Liver (tissue), 9 donors: Measurements from ENCODE around the gene PCYT1B. TPM values are rescaled to one million over a fixed set of nuclear protein-coding genes. Genes with fewer than 3 reads are reported as not detected.

Source experiments
- DNase-seq: peaks from one replicate; pipeline ENCODE4 v3.0.0-alpha.2; 2017; ENCODE audit warnings: low spot score
- H3K27ac ChIP-seq, 2 donors: one replicate each; pipeline ENCODE4 v1.7.0; 2013; ENCODE audit warnings: inconsistent platforms in 2 of 2, low read length in 2 of 2, control low read depth in 1 of 2, low read depth in 1 of 2, mild to moderate bottlenecking in 1 of 2
- H3K27me3 ChIP-seq, 4 donors: one replicate each; pipeline versions ENCODE4 v1.6.1 to v1.7.0; 2013; ENCODE audit warnings: low read length in 3 of 4, inconsistent platforms in 1 of 4, mild to moderate bottlenecking in 1 of 4, moderate library complexity in 1 of 4; ENCODE audit not compliant: control insufficient read depth in 4 of 4, insufficient read depth in 4 of 4
- H3K36me3 ChIP-seq, 4 donors: one replicate each; pipeline versions ENCODE4 v1.6.1 to v1.7.0; 2013; ENCODE audit warnings: low read length in 3 of 4, mild to moderate bottlenecking in 3 of 4, low read depth in 1 of 4, moderate library complexity in 1 of 4; ENCODE audit not compliant: control insufficient read depth in 4 of 4, insufficient read depth in 3 of 4
- H3K4me1 ChIP-seq, 4 donors: one replicate each; pipeline versions ENCODE4 v1.6.1 to v1.7.0; 2013; ENCODE audit warnings: low read length in 3 of 4, mild to moderate bottlenecking in 3 of 4, moderate library complexity in 1 of 4; ENCODE audit not compliant: control insufficient read depth in 4 of 4, insufficient read depth in 4 of 4
- H3K4me3 ChIP-seq, 3 donors: one replicate each; pipeline versions ENCODE4 v1.6.1 to v1.7.0; 2013; ENCODE audit warnings: low read length in 3 of 3, control low read depth in 1 of 3, low read depth in 1 of 3, mild to moderate bottlenecking in 1 of 3
- H3K9ac ChIP-seq, 2 donors: one replicate each; pipeline ENCODE4 v1.7.0; 2013; ENCODE audit warnings: low read length in 2 of 2, mild to moderate bottlenecking in 2 of 2, moderate library complexity in 2 of 2, control low read depth in 1 of 2, low read depth in 1 of 2
- H3K9me3 ChIP-seq, 4 donors: one replicate each; pipeline versions ENCODE4 v1.6.1 to v1.7.0; 2013; ENCODE audit warnings: low read length in 3 of 4; ENCODE audit not compliant: control insufficient read depth in 4 of 4
- CTCF ChIP-seq: fragments of 150-350 bp; IDR thresholded peaks from 2 replicates; pipeline ENCODE4 v1.5.1; 2017; ENCODE audit warnings: improper control_type of control experiment, low read depth, low read length; ENCODE audit not compliant: missing input control
- EGR1 ChIP-seq, 2 donors: IDR thresholded peaks; 2 replicates each; pipeline ENCODE4 v1.6.1; 2016 to 2018; ENCODE audit warnings: antibody characterized with exemption in 2 of 2, low read depth in 2 of 2
- FOXA1 ChIP-seq: IDR thresholded peaks from 2 replicates; pipeline ENCODE4 v1.6.1; 2016; ENCODE audit warnings: antibody characterized with exemption
- FOXA2 ChIP-seq: IDR thresholded peaks from 2 replicates; pipeline ENCODE4 v1.6.1; 2016; ENCODE audit warnings: antibody characterized with exemption
- GABPA ChIP-seq, 2 donors: IDR thresholded peaks in 1 of 2; conservative IDR thresholded peaks in 1 of 2; 2 replicates each; pipeline ENCODE4 v1.6.1; 2016; ENCODE audit warnings: antibody characterized with exemption in 2 of 2, mild to moderate bottlenecking in 1 of 2, moderate library complexity in 1 of 2
- HNF4A ChIP-seq, 2 donors: conservative IDR thresholded peaks; 2 replicates each; pipeline ENCODE4 v1.6.1; 2016; ENCODE audit warnings: antibody characterized with exemption in 2 of 2, mild to moderate bottlenecking in 2 of 2
- HNF4G ChIP-seq: IDR thresholded peaks from 2 replicates; pipeline ENCODE4 v1.6.1; 2016; ENCODE audit warnings: antibody characterized with exemption
- JUND ChIP-seq, 2 donors: IDR thresholded peaks; 2 replicates each; pipeline ENCODE4 v1.6.1; 2016; ENCODE audit warnings: antibody characterized with exemption in 2 of 2
- MAX ChIP-seq: IDR thresholded peaks from 2 replicates; pipeline ENCODE4 v1.6.1; 2016; ENCODE audit warnings: antibody characterized with exemption
- RAD21 ChIP-seq, 2 donors: IDR thresholded peaks; 2 replicates each; pipeline ENCODE4 v1.6.1; 2016; ENCODE audit warnings: antibody characterized with exemption in 2 of 2, mild to moderate bottlenecking in 2 of 2
- REST ChIP-seq: IDR thresholded peaks from 2 replicates; pipeline ENCODE4 v1.6.1; 2016; ENCODE audit warnings: antibody characterized with exemption, mild to moderate bottlenecking
- RXRA ChIP-seq, 2 donors: IDR thresholded peaks; 2 replicates each; pipeline ENCODE4 v1.6.1; 2017 to 2018; ENCODE audit warnings: antibody characterized with exemption in 2 of 2, mild to moderate bottlenecking in 1 of 2
- SP1 ChIP-seq: IDR thresholded peaks from 2 replicates; pipeline ENCODE4 v1.6.1; 2018; ENCODE audit warnings: antibody characterized with exemption, mild to moderate bottlenecking
- TAF1 ChIP-seq: conservative IDR thresholded peaks from 2 replicates; pipeline ENCODE4 v1.6.1; 2016; ENCODE audit warnings: antibody characterized with exemption, mild to moderate bottlenecking
- ZBTB33 ChIP-seq: IDR thresholded peaks from 2 replicates; pipeline ENCODE4 v1.6.1; 2016; ENCODE audit warnings: antibody characterized with exemption
- WGBS: extraction: QIAGEN DNeasy Blood & Tissue Kit; methylation state at CpG from one replicate; pipeline ENCODE4 v1.1.7; 2013; 5-methylcytosine and 5-hydroxymethylcytosine counted together
- polyA plus RNA-seq, 2 donors: library from polyadenylated mRNA; stranded (reverse) in 1 of 2; unstranded in 1 of 2; fragments of 200-250 nt in 1 of 2; fragments of >200 nt in 1 of 2; fragmentation: Nextera tagmentation in 1 of 2; extraction: Ambion mirVana in 1 of 2; gene quantifications; one replicate each; pipeline versions ENCODE4 v1.2.1 to v1.2.3, GENCODE V29; 2013 to 2015
- total RNA-seq, 2 donors: library from RNA; depleted of rRNA; stranded (reverse); fragments of >200 nt; gene quantifications; one replicate each; pipeline ENCODE4 v1.2.3, GENCODE V29; 2014
- donor health status: healthy.
- donor health status: healthy.
- donor health status: healthy.
- donor health status: healthy.
- donor health status: healthy.

Gene PCYT1B
- total and polyA plus RNA-seq, 4 donors: under 0.01 to 2.1 (median 0.06) TPM; not detected in 1

GRCh38 chrX:24648495-24648894 is 1.3 kb upstream of the PCYT1B start:
- 76% methylated on average over 6 of the region's 6 CpGs for WGBS
- Histone ChIP-seq H3K27me3 (peaks cover 0 to 7% (median 1%) of the 10 kb centered on the region in 4 donors), H3K36me3 (no peaks in the 10 kb centered on the region), H3K9ac (no peak overlapping the region), H3K9me3 (no peaks in the 10 kb centered on the region), H3K27ac (no peak overlapping the region), H3K4me3 (no peak overlapping the region), H3K4me1 (peaks cover 0 to 4% (median 2%) of the 10 kb centered on the region in 4 donors)
- no peak for DNase-seq
- TF ChIP-seq EGR1 (IDR thresholded peaks at IDR 0.05; ENCODE audit: low read depth in 2 of 2) (no peak), ZBTB33 (no peak), TAF1 (no peak), HNF4G (no peak), FOXA1 (no peak), RXRA (IDR thresholded peaks at IDR 0.05) (no peak), GABPA (IDR thresholded peaks at IDR 0.05 in 1 of 2, conservative IDR thresholded peaks at IDR 0.05 in 1 of 2) (no peak)

- DNase-seq: no peak
- H3K4me1 ChIP-seq: peaks cover 0 to 4% (median 2%) of the 10 kb centered on the region in 4 donors
- 7% methylated on average over 13 of the region's 13 CpGs for WGBS
- no peaks in the 10 kb centered on the region for H3K9me3 ChIP-seq
- H3K9ac ChIP-seq: no peak overlapping the region
- no peak for TF ChIP-seq RXRA (IDR thresholded peaks at IDR 0.05)
- no peak for TF ChIP-seq REST
- TF ChIP-seq GABPA (IDR thresholded peaks at IDR 0.05 in 1 of 2, conservative IDR thresholded peaks at IDR 0.05 in 1 of 2): no peak
- TF ChIP-seq JUND (IDR thresholded peaks at IDR 0.05): no peak
- TF ChIP-seq FOXA2: no peak
- TF ChIP-seq SP1: no peak
- TF ChIP-seq EGR1 (IDR thresholded peaks at IDR 0.05; ENCODE audit: low read depth in 2 of 2): no peak
- no peak for TF ChIP-seq FOXA1
- TF ChIP-seq MAX: no peak
- TF ChIP-seq HNF4G: no peak
- no peak for TF ChIP-seq CTCF
- no peak for TF ChIP-seq RAD21 (IDR thresholded peaks at IDR 0.05)
- no peak for TF ChIP-seq HNF4A (conservative IDR thresholded peaks at IDR 0.05)
- no peak overlapping the region for H3K27ac ChIP-seq
- H3K27me3 ChIP-seq: peaks cover 0 to 7% (median 1%) of the 10 kb centered on the region in 4 donors
- no peaks in the 10 kb centered on the region for H3K36me3 ChIP-seq
- H3K4me3 ChIP-seq: no peak overlapping the region
Observed at GRCh38 chrX:24646745-24647182, 383 bp downstream of the PCYT1B start.
